NB4 (cell line): Measurements from ENCODE around the gene SFTPA2.
"Not testable (repeated sequence)": the region's sequence is repeated elsewhere in the genome, so short reads cannot be mapped to it uniquely, and the experiment has no call there.

ENCODE experiments used
- DNase-seq: peaks from one replicate; pipeline ENCODE4 v3.0.0; 2010; ENCODE audit warnings: low read depth
- H3K4me3 ChIP-seq: one replicate; pipeline ENCODE4 v1.5.1; 2011; ENCODE audit warnings: mild to moderate bottlenecking, low read depth, low read length, moderate library complexity
- CTCF ChIP-seq: IDR thresholded peaks from one replicate; pipeline ENCODE4 v1.5.1; 2012; ENCODE audit warnings: low read depth, low read length
- MAX ChIP-seq: IDR thresholded peaks from 2 replicates; pipeline ENCODE4 v1.6.1; 2011; ENCODE audit warnings: low read depth, low read length
- MYC ChIP-seq: IDR thresholded peaks from 2 replicates; pipeline ENCODE4 v1.6.1; 2011; ENCODE audit warnings: low read depth, low read length
- POLR2A ChIP-seq: IDR thresholded peaks from 2 replicates; pipeline ENCODE4 v1.6.1; 2011; ENCODE audit warnings: mild to moderate bottlenecking; ENCODE audit not compliant: insufficient read length; ENCODE audit errors: extremely low read depth

SFTPA2 gene

DNA sequence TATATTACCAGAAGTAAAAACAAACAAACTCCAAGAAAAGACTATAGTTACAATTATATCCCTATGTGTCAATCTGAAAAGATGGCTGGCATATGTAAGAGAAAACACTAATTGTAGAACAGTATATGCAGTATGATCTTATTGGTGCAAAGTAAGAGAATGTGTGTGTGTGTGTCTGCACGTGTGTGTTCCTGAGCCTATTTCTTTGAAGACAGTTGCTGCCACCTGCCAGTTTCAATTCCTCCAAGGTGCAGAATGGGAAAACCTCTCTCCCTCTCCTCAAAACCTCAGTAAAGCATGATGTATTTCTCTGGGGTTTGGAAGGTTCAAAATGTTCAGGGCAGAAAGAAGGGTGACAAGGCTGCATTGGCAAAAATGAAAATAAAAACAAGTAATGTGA is 41.7 kb upstream of the SFTPA2 start:
- DNase-seq, result no peak
- H3K4me3 ChIP-seq, result no peak overlapping the region
- TF ChIP-seq CTCF (no peak), MAX (no peak), POLR2A (no peak)

- DNase-seq, H3K4me3 ChIP-seq: not testable (repeated sequence)
Measured at GRCh38 chr10:79599644-79600043, 39.4 kb upstream of the SFTPA2 start.

DNA sequence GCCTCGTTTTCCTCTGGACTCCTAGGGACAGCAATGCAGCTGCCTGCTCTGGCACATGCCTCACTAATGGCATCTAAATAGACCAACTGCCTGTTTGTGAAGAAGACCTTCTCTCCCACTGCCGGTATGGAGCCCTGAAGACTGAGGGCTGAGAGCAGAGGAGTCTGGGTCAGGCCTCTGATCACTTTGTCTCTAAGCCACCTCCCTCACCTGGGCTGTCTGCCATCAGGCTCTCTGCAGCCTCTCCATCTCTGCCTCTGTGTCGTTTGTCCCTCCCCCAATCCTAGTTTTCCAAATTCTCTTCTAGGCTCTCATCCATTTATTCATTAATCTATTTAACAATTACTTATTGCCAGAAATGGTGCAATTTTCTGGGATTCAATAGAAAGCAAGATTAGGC is 35.3 kb upstream of the SFTPA2 start:
- no peak for DNase-seq
- H3K4me3 ChIP-seq, result no peak overlapping the region

DNA sequence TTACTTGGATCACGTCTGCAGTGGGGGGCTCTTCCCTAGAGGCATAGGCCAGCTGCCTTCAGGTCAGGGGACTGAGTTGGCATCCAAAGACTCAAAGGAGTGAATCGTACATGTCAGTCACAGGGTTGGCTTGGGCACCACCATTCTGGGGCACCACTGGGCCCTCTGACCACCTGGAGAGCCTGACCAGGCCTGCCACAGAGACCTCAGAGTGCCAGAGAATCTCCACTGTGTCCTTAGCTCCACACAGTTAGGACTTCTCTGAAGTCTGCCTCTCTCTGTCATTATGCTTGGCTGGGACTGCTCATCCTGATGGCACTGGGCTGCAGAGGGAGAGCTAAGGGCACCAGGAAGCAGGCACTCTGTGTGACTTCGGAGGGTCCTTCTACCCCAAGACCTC is 34.4 kb upstream of the SFTPA2 start:
- not testable (repeated sequence) for H3K4me3 ChIP-seq, DNase-seq

More for the DNA sequence above, 35.3 kb upstream of the SFTPA2 start:
- no peak for TF ChIP-seq MYC
- TF ChIP-seq MAX, result no peak
- no peak for TF ChIP-seq CTCF
- TF ChIP-seq POLR2A, result no peak

- no peak overlapping the region for H3K4me3 ChIP-seq
- no peak for DNase-seq
- TF ChIP-seq CTCF (no peak), MYC (no peak), MAX (no peak)
Measured at GRCh38 chr10:79593377-79593776, 33.2 kb upstream of the SFTPA2 start.

DNA sequence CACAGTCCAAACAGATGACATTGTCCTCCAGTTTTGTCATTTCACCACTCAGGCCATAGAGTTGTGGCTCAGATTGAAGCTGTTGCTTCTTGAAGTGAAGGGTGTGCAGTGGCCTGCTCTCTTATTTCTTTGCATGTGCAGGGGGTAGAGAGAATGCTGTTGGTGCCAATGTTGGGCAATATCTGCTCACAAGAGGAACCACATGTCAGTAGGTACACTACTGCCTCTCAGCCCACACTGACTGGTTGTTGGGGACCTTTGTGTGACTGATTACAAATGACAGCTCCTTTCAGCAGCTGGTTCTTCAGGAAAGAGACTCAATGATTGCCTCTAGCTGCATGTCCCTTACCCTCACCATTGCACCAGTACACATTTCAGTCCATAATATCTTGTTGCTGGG is 28.6 kb upstream of the SFTPA2 start:
- peak; percentile 41 for DNase-seq
- no peak overlapping the region for H3K4me3 ChIP-seq
- peak; percentile 81 for TF ChIP-seq MAX
- TF ChIP-seq POLR2A, result no peak
- peak; percentile 69 for TF ChIP-seq MYC
- TF ChIP-seq CTCF, result no peak

- TF ChIP-seq MAX (no peak), CTCF (no peak), POLR2A (no peak)
- H3K4me3 ChIP-seq, result no peak overlapping the region
- DNase-seq, result no peak
Measured at GRCh38 chr10:79586933-79587332, 26.7 kb upstream of the SFTPA2 start.
